NB4 (cell line): ENCODE results near the gene SSMEM1.

Experiments used
- DNase-seq: peaks from one replicate; pipeline ENCODE4 v3.0.0; 2010; ENCODE audit warnings: low read depth
- H3K4me3 ChIP-seq: one replicate; pipeline ENCODE4 v1.5.1; 2011; ENCODE audit warnings: mild to moderate bottlenecking, low read depth, low read length, moderate library complexity
- MAX ChIP-seq: IDR thresholded peaks from 2 replicates; pipeline ENCODE4 v1.6.1; 2011; ENCODE audit warnings: low read depth, low read length
- MYC ChIP-seq: IDR thresholded peaks from 2 replicates; pipeline ENCODE4 v1.6.1; 2011; ENCODE audit warnings: low read depth, low read length
- POLR2A ChIP-seq: IDR thresholded peaks from 2 replicates; pipeline ENCODE4 v1.6.1; 2011; ENCODE audit warnings: mild to moderate bottlenecking; ENCODE audit not compliant: insufficient read length; ENCODE audit errors: extremely low read depth
- TF ChIP-seq, protein P1 (sequence below): IDR thresholded peaks from one replicate; pipeline ENCODE4 v1.5.1; 2012; ENCODE audit warnings: low read depth, low read length

Gene SSMEM1

DNA sequence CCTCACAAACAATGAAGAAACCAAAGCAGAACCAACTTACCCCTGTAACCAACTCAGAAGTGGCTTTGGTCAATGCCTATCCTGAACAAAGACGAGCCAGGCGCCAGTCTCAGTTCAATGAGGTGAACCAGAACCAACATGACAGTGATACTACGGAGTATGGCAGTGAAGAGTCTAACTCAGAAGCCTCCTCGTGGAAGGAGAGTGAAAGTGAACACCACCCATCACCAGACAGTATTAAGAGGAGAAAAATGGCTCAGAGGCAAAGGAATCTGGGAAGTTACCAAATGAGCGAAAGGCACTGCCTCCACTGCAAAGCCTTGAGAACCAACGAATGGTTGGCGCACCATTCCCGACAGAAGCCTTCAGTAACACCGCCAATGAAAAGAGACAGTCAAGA, 8.4 kb downstream of the SSMEM1 start:
- no peak overlapping the region for H3K4me3 ChIP-seq
- DNase-seq: no peak
- TF ChIP-seq, protein P1, sequence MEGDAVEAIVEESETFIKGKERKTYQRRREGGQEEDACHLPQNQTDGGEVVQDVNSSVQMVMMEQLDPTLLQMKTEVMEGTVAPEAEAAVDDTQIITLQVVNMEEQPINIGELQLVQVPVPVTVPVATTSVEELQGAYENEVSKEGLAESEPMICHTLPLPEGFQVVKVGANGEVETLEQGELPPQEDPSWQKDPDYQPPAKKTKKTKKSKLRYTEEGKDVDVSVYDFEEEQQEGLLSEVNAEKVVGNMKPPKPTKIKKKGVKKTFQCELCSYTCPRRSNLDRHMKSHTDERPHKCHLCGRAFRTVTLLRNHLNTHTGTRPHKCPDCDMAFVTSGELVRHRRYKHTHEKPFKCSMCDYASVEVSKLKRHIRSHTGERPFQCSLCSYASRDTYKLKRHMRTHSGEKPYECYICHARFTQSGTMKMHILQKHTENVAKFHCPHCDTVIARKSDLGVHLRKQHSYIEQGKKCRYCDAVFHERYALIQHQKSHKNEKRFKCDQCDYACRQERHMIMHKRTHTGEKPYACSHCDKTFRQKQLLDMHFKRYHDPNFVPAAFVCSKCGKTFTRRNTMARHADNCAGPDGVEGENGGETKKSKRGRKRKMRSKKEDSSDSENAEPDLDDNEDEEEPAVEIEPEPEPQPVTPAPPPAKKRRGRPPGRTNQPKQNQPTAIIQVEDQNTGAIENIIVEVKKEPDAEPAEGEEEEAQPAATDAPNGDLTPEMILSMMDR: no peak
- no peak for TF ChIP-seq POLR2A
- no peak for TF ChIP-seq MYC
- no peak for TF ChIP-seq MAX

DNA sequence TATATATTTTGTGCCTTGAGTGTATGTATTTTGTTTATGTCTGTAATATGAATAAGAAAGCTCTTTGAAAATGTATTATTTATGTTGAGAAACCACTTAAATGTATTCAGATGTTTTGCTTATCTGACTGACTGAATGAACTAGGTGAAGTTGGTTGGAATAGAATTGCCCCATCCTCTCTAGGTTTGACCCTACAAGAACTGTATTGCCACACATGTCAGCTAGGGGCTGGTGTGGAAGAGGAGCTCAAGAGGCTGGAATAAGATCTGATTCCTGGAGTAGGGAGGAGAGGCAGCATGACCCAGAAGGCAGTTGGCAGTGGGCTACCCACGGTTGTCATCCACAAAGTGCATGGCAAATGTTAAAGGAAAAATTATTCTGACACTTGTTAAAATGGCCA, 9.1 kb downstream of the SSMEM1 start:
- H3K4me3 ChIP-seq: no peak overlapping the region
- DNase-seq: no peak
- TF ChIP-seq, protein P1: no peak
- no peak for TF ChIP-seq MAX

- no peak for DNase-seq
Measured at GRCh38 chr7:130218806-130219620, 11.4 kb downstream of the SSMEM1 start.

GRCh38 chr7:130219871-130220270, 12.2 kb downstream of the SSMEM1 start:
- TF ChIP-seq MAX (no peak), MYC (no peak), POLR2A (no peak)
- TF ChIP-seq, protein P1: no peak
- no peak overlapping the region for H3K4me3 ChIP-seq
- no peak for DNase-seq

More at GRCh38 chr7:130218806-130219620, 11.4 kb downstream of the SSMEM1 start:
- TF ChIP-seq, protein P1: no peak
- no peak for TF ChIP-seq MAX
- no peak for TF ChIP-seq MYC
- TF ChIP-seq POLR2A: no peak
- no peak overlapping the region for H3K4me3 ChIP-seq

DNA sequence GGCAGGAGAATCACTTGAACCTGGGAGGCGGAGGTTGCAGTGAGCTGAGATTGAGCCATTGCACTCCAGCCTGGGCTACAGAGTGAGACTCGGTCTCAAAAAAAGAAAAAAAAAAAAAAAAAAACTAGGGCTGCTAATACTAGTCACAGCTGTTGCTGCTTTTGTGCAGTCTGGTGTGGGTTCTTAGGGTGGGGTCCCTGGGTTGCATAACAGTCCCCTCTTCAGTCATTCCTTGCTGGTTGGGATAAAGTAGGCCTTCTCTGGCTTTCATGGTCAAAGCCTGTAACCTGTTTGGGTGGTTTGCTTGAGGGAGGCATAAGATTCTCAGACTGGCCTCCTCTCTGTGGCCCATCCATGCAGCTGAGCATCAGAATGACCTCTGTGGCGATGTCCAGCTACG, 14.1 kb downstream of the SSMEM1 start:
- no peak for TF ChIP-seq MAX
- no peak for TF ChIP-seq MYC
- TF ChIP-seq, protein P1: no peak
- no peak for TF ChIP-seq POLR2A
- no peak overlapping the region for H3K4me3 ChIP-seq
- no peak for DNase-seq

GRCh38 chr7:130223646-130224045, 16.0 kb downstream of the SSMEM1 start:
- H3K4me3 ChIP-seq: no peak overlapping the region
- DNase-seq: no peak
- TF ChIP-seq MAX (no peak), MYC (no peak), POLR2A (no peak)
- TF ChIP-seq, protein P1: no peak
